RPMI8226 (cell line): ENCODE data around the gene CDIPT.

Experiments used
- DNase-seq: peaks from one replicate; pipeline ENCODE4 v3.0.0-alpha.2; 2015

The CDIPT gene

GRCh38 chr16:29809031-29809747 is 53.8 kb downstream of the CDIPT start:
- DNase-seq: no peak
